GM12878 (cell line): Measurements from ENCODE around the gene ALX4. TPM values are rescaled to one million over a fixed set of nuclear protein-coding genes. Genes with fewer than 3 reads are reported as not detected.

Experiments
- ATAC-seq: fragments of 200-7000 bp; cut with Tn5 transposase; 3 replicates; pipeline ENCODE4 v1.9.1; 2020; ENCODE audit warnings: mild to moderate bottlenecking, moderate library complexity
- BruUV-seq: library from RNA; stranded (reverse); fragments of 400-500 nt; replicated peaks from 2 replicates; lab custom pipeline; 2021; lab: Mats Ljungman, UMichigan
- CTCF ChIA-PET: fragments of 300-600 bp; sonication (Branson Sonifier 250); formaldehyde crosslinking; extraction: SDS; loops from one replicate; lab custom pipeline; 2021; ENCODE audit warnings: inconsistent platforms; lab: Yijun Ruan, JAX
- POLR2A ChIA-PET: fragments of 350-600 bp; formaldehyde crosslinking; extraction: SDS; loops from one replicate; lab custom pipeline; 2021; ENCODE audit warnings: inconsistent platforms; lab: Charles Lee
- RAD21 ChIA-PET: fragments of 300-600 bp; sonication (Branson Sonifier 250); formaldehyde crosslinking; loops from one replicate; lab custom pipeline; 2023; ENCODE audit warnings: antibody characterized with exemption; ENCODE audit not compliant: unreplicated experiment; lab: Charles Lee
- SMC1A ChIA-PET: fragments of 300-600 bp; sonication (Branson Sonifier 250); formaldehyde crosslinking; loops from one replicate; lab custom pipeline; 2023; ENCODE audit not compliant: unreplicated experiment, uncharacterized antibody; lab: Charles Lee
- DNase-seq: peaks from one replicate; pipeline ENCODE4 v3.0.0-alpha.2; 2011; ENCODE audit warnings: low read depth, low spot score
- FAIRE-seq: peaks from 3 replicates; lab custom pipeline; 2011; peaks lifted over from hg19 to GRCh38; lab: Jason Lieb, UNC
- H2AFZ ChIP-seq: 2 replicates; pipeline ENCODE4 v1.6.0; 2011; ENCODE audit warnings: low read depth, low read length, control low read depth; ENCODE audit not compliant: control insufficient read depth
- H3K27ac ChIP-seq: 2 replicates; pipeline ENCODE4 v1.5.1; 2011; ENCODE audit warnings: control low read depth; ENCODE audit not compliant: control insufficient read depth, insufficient read depth
- H3K27me3 ChIP-seq, 2 experiments: replicated peaks in 1 of 2; 2 replicates each; pipeline versions ENCODE4 v1.6.0 to v1.6.1; 2011; ENCODE audit warnings: low read length in 1 of 2; ENCODE audit not compliant: control insufficient read depth in 2 of 2, insufficient read depth in 2 of 2
- H3K36me3 ChIP-seq, 2 experiments: 2 replicates each; pipeline ENCODE4 v1.5.1; 2011; ENCODE audit warnings: low read length in 1 of 2; ENCODE audit not compliant: control insufficient read depth in 2 of 2, insufficient read depth in 2 of 2
- H3K4me1 ChIP-seq: 2 replicates; pipeline ENCODE4 v1.6.1; 2011; ENCODE audit warnings: mild to moderate bottlenecking, low read length, moderate library complexity, mixed read lengths; ENCODE audit not compliant: control insufficient read depth, insufficient read depth
- H3K4me2 ChIP-seq: 2 replicates; pipeline ENCODE4 v1.6.0; 2011; ENCODE audit warnings: control low read depth; ENCODE audit not compliant: control insufficient read depth, insufficient read depth
- H3K4me3 ChIP-seq: fragments of 200-600 bp; sonication (generic); 2 replicates; pipeline ENCODE4 v1.5.1; 2016
- H3K79me2 ChIP-seq: 2 replicates; pipeline ENCODE4 v1.6.0; 2011; ENCODE audit warnings: low read length; ENCODE audit not compliant: control insufficient read depth, insufficient read depth
- H3K9ac ChIP-seq: 2 replicates; pipeline ENCODE4 v1.8.0; 2011; ENCODE audit warnings: low read length, control low read depth, mixed read lengths; ENCODE audit not compliant: control insufficient read depth, insufficient read depth
- H3K9me3 ChIP-seq: replicated peaks from 3 replicates; pipeline ENCODE4 v1.5.1; 2011; ENCODE audit warnings: mild to moderate bottlenecking, low read length; ENCODE audit not compliant: control insufficient read depth, insufficient read depth
- H4K20me1 ChIP-seq: 2 replicates; pipeline ENCODE4 v1.6.0; 2011; ENCODE audit not compliant: control insufficient read depth, insufficient read depth
- ATF7 ChIP-seq: fragments of 450-650 bp; IDR thresholded peaks from 2 replicates; pipeline ENCODE4 v1.6.1; 2016; ENCODE audit warnings: low read depth, mild to moderate bottlenecking
- BRCA1 ChIP-seq: IDR thresholded peaks from 2 replicates; pipeline ENCODE4 v1.6.1; 2011; ENCODE audit warnings: low read depth, low read length, improper control_type of control experiment
- CHD1 ChIP-seq: IDR thresholded peaks from 2 replicates; pipeline ENCODE4 v1.6.1; 2012; ENCODE audit warnings: low read depth, low read length, improper control_type of control experiment
- MEF2A ChIP-seq: IDR thresholded peaks from 2 replicates; pipeline ENCODE4 v1.6.1; 2011; ENCODE audit warnings: low read depth, mild to moderate bottlenecking, low read length, moderate library complexity; ENCODE audit not compliant: insufficient read depth
- NR2F1 ChIP-seq: fragments of 450-650 bp; conservative IDR thresholded peaks from 2 replicates; pipeline ENCODE4 v1.6.1; 2017; ENCODE audit warnings: mild to moderate bottlenecking
- STAT1 ChIP-seq: fragments of 450-650 bp; conservative IDR thresholded peaks from 2 replicates; pipeline ENCODE4 v1.6.1; 2014; ENCODE audit warnings: antibody characterized with exemption, mild to moderate bottlenecking
- WGBS: methylation state at CpG from one replicate; pipeline ENCODE4 v1.1.6; 2016; ENCODE audit warnings: low lambda C conversion rate; ENCODE audit not compliant: insufficient replicate concordance, insufficient coverage; ENCODE audit errors: missing lambda C conversion rate; 5-methylcytosine and 5-hydroxymethylcytosine counted together
- in situ Hi-C: fragments of 300-500 bp; cut with MboI; formaldehyde crosslinking; loops from 9 replicates; pipeline ENCODE4 v1.14.3; 2018; ENCODE audit warnings: mixed read lengths
- intact Hi-C: fragments of 100-400 bp; cut with micrococcal nuclease; formaldehyde crosslinking; loops from one replicate; pipeline ENCODE4 v1.14.2; 2022; ENCODE audit not compliant: unreplicated experiment
- polyA plus RNA-seq, 11 experiments: library from polyadenylated mRNA; depleted of rRNA in 4 of 11; unstranded in 6 of 11; stranded (reverse) in 5 of 11; fragments of >200 nt; fragmentation: Nextera tagmentation in 4 of 11; fragmentation: Illumina TruSeq in 1 of 11; extraction: Ambion mirVana in 4 of 11; extraction: Trizol in 1 of 11; gene quantifications; 1 replicate in 1 of 11; 2 replicates in 10 of 11; pipeline versions ENCODE4 v1.2.1 to v1.2.3, GENCODE V29; 2011 to 2016; ENCODE audit warnings: inconsistent platforms in 2 of 11, missing spikeins in 2 of 11, low read depth in 1 of 11
- total RNA-seq, 4 experiments: library from RNA; depleted of rRNA in 3 of 4; stranded (reverse); fragments of >200 nt in 3 of 4; fragmentation: Illumina TruSeq in 1 of 4; extraction: Trizol in 1 of 4; gene quantifications; 2 replicates each; pipeline versions ENCODE4 v1.2.1 to v1.2.3, GENCODE V29; 2013 to 2021
- TF ChIP-seq, protein P1 (sequence below): fragments of 450-650 bp; IDR thresholded peaks from 2 replicates; pipeline ENCODE4 v1.6.1; 2016; ENCODE audit warnings: mild to moderate bottlenecking, moderate library complexity, borderline replicate concordance
- TF ChIP-seq, protein P2 (sequence below): IDR thresholded peaks from 2 replicates; pipeline ENCODE4 v1.6.1; 2011; ENCODE audit warnings: borderline replicate concordance, low read depth, mild to moderate bottlenecking, moderate library complexity, low read length; ENCODE audit not compliant: insufficient read depth, poor library complexity, severe bottlenecking
- TF ChIP-seq, protein P3 (sequence below): fragments of 450-650 bp; IDR thresholded peaks from 2 replicates; pipeline ENCODE4 v1.6.1; 2014; ENCODE audit warnings: mild to moderate bottlenecking

Gene ALX4
- total and polyA plus RNA-seq, 10 of the 15 experiments (the other 5 are each of a cell fraction or from before 2014, with no cell fraction given), result not detected

DNA sequence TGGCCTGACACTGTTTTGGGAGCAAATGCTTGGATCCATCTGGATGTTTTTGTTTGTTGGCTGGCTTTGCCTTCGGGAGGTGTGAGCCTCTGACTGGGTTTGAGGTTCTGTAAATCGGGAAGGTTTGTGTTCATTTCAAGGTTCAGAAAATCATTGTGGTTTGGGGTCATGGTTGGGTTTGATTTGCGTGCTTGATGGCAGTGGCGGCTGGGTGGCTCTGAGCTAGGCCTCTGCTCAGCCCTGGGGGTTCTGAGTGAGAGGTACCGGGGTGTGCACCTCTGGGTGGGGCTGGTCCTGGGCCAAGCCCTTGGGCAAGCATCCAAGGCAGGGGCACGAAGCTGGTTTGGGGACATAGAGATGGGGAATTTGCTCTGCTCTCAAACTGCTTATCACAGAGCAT is 37.0 kb upstream of the ALX4 start:
- Histone ChIP-seq H3K9ac (no peak overlapping the region), H3K79me2 (no peaks in the 10 kb centered on the region), H3K36me3 (no peaks in the 10 kb centered on the region), H3K9me3 (no peaks in the 10 kb centered on the region), H3K4me1 (peaks cover 15% of the 10 kb centered on the region), H3K4me3 (no peak overlapping the region), H3K27ac (no peak overlapping the region), H3K4me2 (no peak overlapping the region), H4K20me1 (no peaks in the 10 kb centered on the region), H2AFZ (no peak overlapping the region), H3K27me3 (peaks cover 0 to 5% of the 10 kb centered on the region in 2 experiments; a peak in 3 of 4 replicates)
- WGBS, result 0% methylated on average over 6 of the region's 6 CpGs
- ChIA-PET RAD21 (no interaction called here), POLR2A (no interaction called here), SMC1A (no interaction called here), CTCF (no interaction called here)
- TF ChIP-seq CHD1 (no peak), MEF2A (no peak), NR2F1 (no peak), STAT1 (no peak), ATF7 (no peak), BRCA1 (no peak)
- TF ChIP-seq, protein P1, sequence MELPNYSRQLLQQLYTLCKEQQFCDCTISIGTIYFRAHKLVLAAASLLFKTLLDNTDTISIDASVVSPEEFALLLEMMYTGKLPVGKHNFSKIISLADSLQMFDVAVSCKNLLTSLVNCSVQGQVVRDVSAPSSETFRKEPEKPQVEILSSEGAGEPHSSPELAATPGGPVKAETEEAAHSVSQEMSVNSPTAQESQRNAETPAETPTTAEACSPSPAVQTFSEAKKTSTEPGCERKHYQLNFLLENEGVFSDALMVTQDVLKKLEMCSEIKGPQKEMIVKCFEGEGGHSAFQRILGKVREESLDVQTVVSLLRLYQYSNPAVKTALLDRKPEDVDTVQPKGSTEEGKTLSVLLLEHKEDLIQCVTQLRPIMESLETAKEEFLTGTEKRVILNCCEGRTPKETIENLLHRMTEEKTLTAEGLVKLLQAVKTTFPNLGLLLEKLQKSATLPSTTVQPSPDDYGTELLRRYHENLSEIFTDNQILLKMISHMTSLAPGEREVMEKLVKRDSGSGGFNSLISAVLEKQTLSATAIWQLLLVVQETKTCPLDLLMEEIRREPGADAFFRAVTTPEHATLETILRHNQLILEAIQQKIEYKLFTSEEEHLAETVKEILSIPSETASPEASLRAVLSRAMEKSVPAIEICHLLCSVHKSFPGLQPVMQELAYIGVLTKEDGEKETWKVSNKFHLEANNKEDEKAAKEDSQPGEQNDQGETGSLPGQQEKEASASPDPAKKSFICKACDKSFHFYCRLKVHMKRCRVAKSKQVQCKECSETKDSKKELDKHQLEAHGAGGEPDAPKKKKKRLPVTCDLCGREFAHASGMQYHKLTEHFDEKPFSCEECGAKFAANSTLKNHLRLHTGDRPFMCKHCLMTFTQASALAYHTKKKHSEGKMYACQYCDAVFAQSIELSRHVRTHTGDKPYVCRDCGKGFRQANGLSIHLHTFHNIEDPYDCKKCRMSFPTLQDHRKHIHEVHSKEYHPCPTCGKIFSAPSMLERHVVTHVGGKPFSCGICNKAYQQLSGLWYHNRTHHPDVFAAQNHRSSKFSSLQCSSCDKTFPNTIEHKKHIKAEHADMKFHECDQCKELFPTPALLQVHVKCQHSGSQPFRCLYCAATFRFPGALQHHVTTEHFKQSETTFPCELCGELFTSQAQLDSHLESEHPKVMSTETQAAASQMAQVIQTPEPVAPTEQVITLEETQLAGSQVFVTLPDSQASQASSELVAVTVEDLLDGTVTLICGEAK, result no peak
- TF ChIP-seq, protein P2, sequence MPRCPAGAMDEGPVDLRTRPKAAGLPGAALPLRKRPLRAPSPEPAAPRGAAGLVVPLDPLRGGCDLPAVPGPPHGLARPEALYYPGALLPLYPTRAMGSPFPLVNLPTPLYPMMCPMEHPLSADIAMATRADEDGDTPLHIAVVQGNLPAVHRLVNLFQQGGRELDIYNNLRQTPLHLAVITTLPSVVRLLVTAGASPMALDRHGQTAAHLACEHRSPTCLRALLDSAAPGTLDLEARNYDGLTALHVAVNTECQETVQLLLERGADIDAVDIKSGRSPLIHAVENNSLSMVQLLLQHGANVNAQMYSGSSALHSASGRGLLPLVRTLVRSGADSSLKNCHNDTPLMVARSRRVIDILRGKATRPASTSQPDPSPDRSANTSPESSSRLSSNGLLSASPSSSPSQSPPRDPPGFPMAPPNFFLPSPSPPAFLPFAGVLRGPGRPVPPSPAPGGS, result no peak
- TF ChIP-seq, protein P3, sequence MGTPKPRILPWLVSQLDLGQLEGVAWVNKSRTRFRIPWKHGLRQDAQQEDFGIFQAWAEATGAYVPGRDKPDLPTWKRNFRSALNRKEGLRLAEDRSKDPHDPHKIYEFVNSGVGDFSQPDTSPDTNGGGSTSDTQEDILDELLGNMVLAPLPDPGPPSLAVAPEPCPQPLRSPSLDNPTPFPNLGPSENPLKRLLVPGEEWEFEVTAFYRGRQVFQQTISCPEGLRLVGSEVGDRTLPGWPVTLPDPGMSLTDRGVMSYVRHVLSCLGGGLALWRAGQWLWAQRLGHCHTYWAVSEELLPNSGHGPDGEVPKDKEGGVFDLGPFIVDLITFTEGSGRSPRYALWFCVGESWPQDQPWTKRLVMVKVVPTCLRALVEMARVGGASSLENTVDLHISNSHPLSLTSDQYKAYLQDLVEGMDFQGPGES, result no peak
- ATAC-seq (no peak), DNase-seq (no peak), FAIRE-seq (no peak)
- no TSS peak for BruUV-seq
- intact Hi-C loops, result no loop called here
- in situ Hi-C loops, result no loop called here
